ENCODE results near the gene CMIP.

GRCh38 chr16:81713796-81714195 is 269.2 kb downstream of the CMIP start:
- TF ChIP-seq CTCF (conservative IDR thresholded peaks at IDR 0.05; ENCODE audit: low read depth, low read length) (no peak), EZH2 (IDR thresholded peaks at IDR 0.05; ENCODE audit: low read length, unreplicated experiment) (no peak)
